ENCODE measurements around the gene NTM.

NTM gene

DNA sequence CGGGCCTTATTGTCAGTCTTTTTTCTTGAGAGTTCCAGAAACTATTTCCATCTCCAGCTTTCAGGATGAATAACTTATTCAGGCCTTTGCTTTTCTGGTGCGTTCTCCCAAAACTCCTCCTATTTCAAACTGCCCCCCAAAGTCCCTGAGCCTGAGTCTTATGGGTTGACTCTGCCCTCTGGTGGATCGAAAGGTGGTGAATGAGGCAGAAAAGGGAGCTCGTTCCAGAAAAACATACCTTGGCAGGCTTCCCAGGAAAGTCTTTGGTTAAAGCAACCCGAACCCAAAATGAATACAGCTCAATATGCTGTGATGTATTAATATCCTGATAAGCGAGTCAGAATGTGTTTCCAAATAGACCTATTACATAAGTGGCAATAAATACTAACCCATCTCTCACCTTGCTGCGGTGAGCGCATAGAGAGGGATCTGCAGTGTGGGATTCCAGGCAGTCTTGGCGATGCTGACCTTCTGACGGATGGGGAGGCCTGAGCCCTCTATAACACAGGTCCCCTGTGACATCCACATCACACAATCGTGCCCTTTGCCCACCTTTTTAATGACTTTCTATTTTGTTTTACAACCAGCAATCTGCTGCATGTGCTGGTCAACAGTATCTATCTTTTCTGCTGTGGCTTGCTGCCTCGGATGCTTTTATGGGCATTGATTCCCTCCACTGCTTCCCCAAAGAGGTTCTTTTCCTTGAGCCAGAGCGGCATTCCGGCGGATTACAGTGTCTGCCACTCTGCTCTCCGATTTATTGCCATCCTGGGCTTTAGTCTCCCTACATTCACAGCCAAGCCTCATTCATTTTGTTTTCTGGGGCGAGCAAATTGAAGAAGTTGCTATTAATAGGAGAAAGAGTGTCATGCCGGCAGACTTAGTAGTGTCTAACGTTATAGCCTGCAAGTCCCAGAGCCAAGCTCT, 756.8 kb downstream of the NTM start:
- H3K4me3 ChIP-seq (ENCODE audit: low read length): no peak overlapping the region
- TF ChIP-seq, protein P1, sequence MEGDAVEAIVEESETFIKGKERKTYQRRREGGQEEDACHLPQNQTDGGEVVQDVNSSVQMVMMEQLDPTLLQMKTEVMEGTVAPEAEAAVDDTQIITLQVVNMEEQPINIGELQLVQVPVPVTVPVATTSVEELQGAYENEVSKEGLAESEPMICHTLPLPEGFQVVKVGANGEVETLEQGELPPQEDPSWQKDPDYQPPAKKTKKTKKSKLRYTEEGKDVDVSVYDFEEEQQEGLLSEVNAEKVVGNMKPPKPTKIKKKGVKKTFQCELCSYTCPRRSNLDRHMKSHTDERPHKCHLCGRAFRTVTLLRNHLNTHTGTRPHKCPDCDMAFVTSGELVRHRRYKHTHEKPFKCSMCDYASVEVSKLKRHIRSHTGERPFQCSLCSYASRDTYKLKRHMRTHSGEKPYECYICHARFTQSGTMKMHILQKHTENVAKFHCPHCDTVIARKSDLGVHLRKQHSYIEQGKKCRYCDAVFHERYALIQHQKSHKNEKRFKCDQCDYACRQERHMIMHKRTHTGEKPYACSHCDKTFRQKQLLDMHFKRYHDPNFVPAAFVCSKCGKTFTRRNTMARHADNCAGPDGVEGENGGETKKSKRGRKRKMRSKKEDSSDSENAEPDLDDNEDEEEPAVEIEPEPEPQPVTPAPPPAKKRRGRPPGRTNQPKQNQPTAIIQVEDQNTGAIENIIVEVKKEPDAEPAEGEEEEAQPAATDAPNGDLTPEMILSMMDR (conservative IDR thresholded peaks at IDR 0.05; ENCODE audit: low read depth, low read length): peak; percentile 84
- peak; percentile 58 for DNase-seq (ENCODE audit: low read depth)

DNA sequence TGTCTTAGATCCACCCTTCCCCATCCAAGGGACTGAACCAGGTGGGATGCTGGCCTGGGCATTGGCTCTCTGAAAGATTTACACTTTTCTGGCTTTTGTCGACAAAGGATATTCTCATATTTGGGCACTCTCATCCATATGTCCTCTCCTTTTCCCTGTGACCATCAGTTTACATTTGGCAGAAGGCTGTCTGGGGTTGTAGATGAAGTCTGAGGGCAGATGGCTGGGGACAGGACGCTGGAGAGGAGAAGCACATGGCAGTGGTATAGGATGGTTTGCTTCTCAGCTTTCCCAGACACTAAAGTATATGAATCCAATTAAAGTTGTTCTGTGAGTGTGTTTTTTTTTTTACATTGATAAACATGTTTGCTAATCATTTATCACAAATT, 757.5 kb downstream of the NTM start:
- DNase-seq (ENCODE audit: low read depth): no peak
- TF ChIP-seq, protein P1 (conservative IDR thresholded peaks at IDR 0.05; ENCODE audit: low read depth, low read length): no peak
- no peak overlapping the region for H3K4me3 ChIP-seq (ENCODE audit: low read length)

DNA sequence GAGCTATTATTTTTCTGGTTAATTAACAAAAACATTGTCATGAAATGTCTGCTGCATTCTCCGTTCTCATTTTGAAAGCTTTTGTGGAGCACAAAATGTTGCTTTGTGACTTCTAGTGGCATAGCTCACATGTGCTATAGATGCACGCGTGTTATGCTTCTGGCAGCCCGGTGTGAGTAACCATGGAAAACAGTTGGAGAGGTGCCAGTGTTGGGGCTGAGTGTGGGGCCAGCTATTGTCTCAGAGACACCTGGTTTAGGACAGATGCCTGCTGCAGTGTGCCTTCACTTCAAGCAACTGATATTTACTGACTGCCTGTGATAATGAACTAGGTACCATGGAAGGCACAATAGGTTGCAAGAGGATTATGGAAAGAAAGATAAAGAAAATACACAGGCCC, 760.6 kb downstream of the NTM start:
- TF ChIP-seq, protein P1 (conservative IDR thresholded peaks at IDR 0.05; ENCODE audit: low read depth, low read length): no peak
- no peak for DNase-seq (ENCODE audit: low read depth)
- no peak overlapping the region for H3K4me3 ChIP-seq (ENCODE audit: low read length)

DNA sequence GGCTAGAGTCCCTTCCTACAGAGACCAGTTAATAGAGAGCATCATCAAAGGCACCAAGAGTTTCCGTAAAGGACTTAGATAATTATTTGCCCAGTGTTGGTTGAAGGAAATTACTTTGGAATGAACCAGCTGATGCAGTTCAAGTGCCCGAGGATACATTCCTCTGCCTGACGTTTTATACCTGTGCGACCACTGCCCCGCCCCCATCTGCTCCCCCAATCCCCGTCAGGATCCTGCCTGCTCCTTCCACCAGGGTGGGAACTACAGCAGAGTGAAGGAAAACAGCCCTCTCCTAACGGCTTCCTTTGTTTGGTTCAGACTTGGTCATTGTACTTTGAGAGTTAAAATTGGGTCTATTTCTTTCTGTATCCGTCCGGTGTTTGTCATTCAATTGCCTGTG, 761.5 kb downstream of the NTM start:
- no peak overlapping the region for H3K4me3 ChIP-seq (ENCODE audit: low read length)
- no peak for DNase-seq (ENCODE audit: low read depth)
- TF ChIP-seq, protein P1 (conservative IDR thresholded peaks at IDR 0.05; ENCODE audit: low read depth, low read length): no peak

DNA sequence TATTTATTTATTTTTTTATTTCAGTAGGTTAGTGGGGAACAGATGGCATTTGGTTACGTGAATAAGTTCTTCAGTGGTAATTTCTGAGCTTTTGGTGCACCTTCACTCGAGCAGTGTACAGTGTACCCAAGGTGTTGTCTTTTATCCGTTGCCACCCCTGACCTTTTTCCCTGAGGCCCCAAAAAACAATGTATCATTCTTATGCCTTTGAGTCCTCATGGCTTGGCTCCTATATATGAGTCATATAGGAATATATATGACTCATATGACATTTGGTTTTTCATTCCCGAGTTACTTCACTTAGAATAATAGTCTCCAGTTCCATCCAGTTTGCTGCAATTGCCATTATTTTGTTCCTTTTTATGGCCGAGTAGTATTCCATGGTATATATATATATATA, 763.9 kb downstream of the NTM start:
- DNase-seq (ENCODE audit: low read depth): no peak
- TF ChIP-seq, protein P1 (conservative IDR thresholded peaks at IDR 0.05; ENCODE audit: low read depth, low read length): no peak
- H3K4me3 ChIP-seq (ENCODE audit: low read length): no peak overlapping the region

DNA sequence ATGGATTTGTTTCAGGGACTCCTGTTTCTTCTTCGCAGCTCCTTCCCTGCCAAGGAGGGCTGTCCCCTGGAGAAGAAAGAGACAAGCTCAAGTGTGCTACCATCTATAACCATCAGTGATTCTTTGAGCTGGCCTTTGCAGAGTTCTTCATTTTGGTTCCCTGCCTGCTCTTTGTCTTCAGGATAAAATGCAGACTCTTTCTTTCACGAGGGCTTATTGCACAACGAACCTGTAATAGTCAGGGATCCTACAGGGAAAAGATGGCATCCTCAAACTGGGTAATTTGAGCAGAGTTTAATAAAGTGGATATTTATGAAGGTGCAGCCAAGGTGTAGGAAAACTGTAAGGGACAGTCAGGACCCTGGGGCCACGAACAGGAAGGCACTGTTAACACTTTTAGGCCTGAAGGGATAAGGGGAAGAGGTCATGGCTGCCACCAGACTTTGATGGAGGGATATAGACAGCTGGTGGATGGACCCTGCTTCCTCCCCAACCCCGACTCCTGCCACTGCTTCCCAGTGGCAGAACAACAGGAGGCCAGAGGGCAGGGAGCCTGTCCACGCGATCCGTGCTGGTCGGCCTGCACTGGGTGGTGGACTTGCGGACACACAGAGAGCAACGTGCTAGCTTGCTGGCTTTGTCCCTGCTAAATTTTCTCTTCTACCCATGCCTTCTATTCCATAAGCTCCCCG, 767.0 kb downstream of the NTM start:
- no peak overlapping the region for H3K4me3 ChIP-seq (ENCODE audit: low read length)
- no peak for DNase-seq (ENCODE audit: low read depth)
- TF ChIP-seq, protein P1 (conservative IDR thresholded peaks at IDR 0.05; ENCODE audit: low read depth, low read length): no peak

DNA sequence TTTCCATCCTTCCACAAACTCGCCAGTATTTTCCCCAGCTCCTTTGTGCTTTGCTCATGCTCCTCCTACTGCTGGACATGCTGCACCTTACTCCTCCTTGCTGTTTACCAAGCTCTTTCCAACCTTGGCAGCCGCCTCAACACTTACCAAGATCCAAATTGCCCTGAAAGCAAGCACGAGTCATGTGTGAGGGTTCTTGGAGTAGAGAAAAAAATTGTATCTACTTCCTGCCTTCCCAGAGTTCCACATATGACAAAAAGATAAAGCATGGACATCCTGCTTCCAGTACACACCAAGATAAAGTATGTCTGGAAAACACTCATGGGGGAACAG, 767.5 kb downstream of the NTM start:
- DNase-seq (ENCODE audit: low read depth): no peak
- TF ChIP-seq, protein P1 (conservative IDR thresholded peaks at IDR 0.05; ENCODE audit: low read depth, low read length): no peak
- no peak overlapping the region for H3K4me3 ChIP-seq (ENCODE audit: low read length)
